Dendritic cell treated with granulocyte-macrophage colony-stimulating factor and Interleukin-4, amounts not matched to agents 40 ng/mL and 50 ng/mL, for 4 days (primary cell): ENCODE measurements around the gene ZFYVE21.

Experiments
- H3K27ac Mint-ChIP-seq: one replicate; pipeline ENCODE4 v1.8.0; 2022; ENCODE audit warnings: mild to moderate bottlenecking, mixed read lengths
- H3K27me3 Mint-ChIP-seq: one replicate; pipeline ENCODE4 v1.8.0; 2022; ENCODE audit warnings: mild to moderate bottlenecking, mixed read lengths
- H3K36me3 Mint-ChIP-seq: one replicate; pipeline ENCODE4 v1.8.0; 2022; ENCODE audit warnings: low read depth, mixed read lengths
- H3K4me1 Mint-ChIP-seq: one replicate; pipeline ENCODE4 v1.8.0; 2022; ENCODE audit warnings: low read depth, mixed read lengths
- H3K4me3 Mint-ChIP-seq: one replicate; pipeline ENCODE4 v1.8.0; 2022; ENCODE audit warnings: mild to moderate bottlenecking, moderate library complexity, mixed read lengths
- H3K9me3 Mint-ChIP-seq: one replicate; pipeline ENCODE4 v1.8.0; 2022; ENCODE audit warnings: mixed read lengths
- intact Hi-C: fragments of 100-400 bp; cut with micrococcal nuclease; formaldehyde crosslinking; loops from one replicate; pipeline ENCODE4 v1.15.0; 2022

The ZFYVE21 gene

DNA sequence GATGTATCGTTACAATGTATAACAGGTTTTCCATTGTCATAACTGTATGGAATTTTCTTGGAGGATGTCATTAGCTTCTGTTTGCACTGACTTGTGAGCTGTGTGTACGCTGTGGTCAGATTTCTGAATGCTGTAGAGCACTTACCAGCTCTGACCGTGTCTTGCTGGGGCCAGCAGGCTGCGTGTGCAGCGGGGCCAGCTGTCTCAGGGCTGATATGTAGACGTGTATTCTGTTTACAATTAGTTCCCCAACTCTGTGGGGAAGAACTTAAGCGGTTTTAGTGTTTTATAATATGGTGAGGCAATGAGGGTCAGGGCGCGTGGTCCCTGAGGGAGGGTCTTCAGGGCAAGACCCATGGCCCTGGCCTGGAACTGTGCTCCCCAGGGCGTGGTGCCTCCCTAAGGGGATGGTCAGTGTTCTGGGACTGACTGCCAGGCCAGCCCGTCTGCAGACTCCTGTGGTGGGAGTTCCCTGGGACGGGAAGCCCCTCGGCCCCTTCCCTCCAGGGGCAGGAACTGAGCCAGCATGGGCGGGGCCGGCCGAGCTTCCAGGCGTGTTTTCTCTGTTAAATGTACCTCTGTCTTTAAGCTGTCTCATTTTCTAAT, 19.0 kb upstream of the ZFYVE21 start:
- peak overlapping the region; percentile 17 for H3K4me3 Mint-ChIP-seq
- H3K27me3 Mint-ChIP-seq: no peaks in the 10 kb centered on the region
- peak overlapping the region; percentile 15 for H3K27ac Mint-ChIP-seq
- peaks cover 100% of the 10 kb centered on the region for H3K36me3 Mint-ChIP-seq
- H3K4me1 Mint-ChIP-seq: peaks cover 16% of the 10 kb centered on the region
- no peaks in the 10 kb centered on the region for H3K9me3 Mint-ChIP-seq
- intact Hi-C loops: no loop called here

DNA sequence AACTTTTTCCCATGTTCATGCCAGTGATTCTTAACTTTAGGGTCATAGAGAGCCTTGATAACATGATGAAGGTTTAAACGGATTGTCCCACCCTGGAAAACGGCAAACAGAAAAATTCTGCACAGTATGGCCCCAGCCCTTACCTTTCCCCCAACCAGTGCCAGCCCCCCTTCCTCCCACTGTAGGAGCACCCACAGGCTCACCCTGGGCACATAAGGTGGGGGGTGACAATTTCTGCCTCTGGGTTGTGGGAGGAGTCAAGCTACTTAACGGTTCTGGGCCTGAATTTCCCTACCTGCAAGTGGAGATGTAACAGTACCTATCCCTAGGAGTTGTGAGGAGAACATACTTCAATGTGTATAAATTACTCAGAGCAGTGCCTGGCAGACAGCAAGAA, 18.4 kb upstream of the ZFYVE21 start:
- intact Hi-C loops: no loop called here
- Mint-ChIP-seq H3K27me3 (no peaks in the 10 kb centered on the region), H3K4me1 (peaks cover 23% of the 10 kb centered on the region), H3K9me3 (no peaks in the 10 kb centered on the region), H3K27ac (peak overlapping the region; percentile 15), H3K36me3 (peaks cover 100% of the 10 kb centered on the region), H3K4me3 (no peak overlapping the region)

DNA sequence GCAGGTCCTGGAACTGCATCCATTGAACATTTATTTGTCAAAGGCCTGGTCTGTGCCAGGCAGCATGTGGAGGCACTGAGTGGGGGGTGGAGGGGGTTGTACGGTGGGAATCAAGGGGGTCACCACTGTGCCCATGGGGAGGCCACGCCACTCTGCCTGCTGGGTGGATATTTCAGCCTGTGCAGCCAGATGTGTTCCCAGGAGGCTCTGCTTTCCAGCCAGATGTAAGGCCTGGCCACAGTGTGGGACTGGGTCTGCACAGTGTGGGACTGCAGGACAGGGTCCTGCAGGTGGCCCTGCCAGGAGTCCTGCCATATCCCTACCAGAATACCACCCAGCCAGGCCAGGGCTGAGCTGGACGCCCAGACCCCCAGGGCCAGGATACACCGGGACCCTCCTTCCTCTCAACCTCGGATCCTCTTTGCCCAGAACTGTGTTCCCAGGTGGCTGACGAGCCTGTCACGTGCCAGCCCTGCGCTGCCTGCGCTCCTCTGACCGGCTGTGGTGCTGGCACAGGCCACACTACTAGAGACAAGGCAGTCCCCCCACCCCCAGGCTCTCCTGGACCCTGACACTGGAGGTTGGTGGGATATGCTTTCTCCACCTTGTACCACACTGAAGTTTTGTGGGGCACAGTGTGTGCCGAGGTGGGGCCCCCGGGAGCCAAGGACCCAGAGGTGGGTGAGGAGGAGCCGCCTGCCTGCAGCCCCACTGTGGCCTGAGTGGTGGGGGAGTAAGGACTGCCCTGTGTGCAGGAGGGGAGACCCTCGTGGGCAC, 17.8 kb upstream of the ZFYVE21 start:
- Mint-ChIP-seq H3K4me1 (peaks cover 27% of the 10 kb centered on the region), H3K9me3 (no peaks in the 10 kb centered on the region), H3K36me3 (peaks cover 100% of the 10 kb centered on the region), H3K27me3 (no peaks in the 10 kb centered on the region), H3K27ac (no peak overlapping the region), H3K4me3 (no peak overlapping the region)
- intact Hi-C loops: no loop called here

DNA sequence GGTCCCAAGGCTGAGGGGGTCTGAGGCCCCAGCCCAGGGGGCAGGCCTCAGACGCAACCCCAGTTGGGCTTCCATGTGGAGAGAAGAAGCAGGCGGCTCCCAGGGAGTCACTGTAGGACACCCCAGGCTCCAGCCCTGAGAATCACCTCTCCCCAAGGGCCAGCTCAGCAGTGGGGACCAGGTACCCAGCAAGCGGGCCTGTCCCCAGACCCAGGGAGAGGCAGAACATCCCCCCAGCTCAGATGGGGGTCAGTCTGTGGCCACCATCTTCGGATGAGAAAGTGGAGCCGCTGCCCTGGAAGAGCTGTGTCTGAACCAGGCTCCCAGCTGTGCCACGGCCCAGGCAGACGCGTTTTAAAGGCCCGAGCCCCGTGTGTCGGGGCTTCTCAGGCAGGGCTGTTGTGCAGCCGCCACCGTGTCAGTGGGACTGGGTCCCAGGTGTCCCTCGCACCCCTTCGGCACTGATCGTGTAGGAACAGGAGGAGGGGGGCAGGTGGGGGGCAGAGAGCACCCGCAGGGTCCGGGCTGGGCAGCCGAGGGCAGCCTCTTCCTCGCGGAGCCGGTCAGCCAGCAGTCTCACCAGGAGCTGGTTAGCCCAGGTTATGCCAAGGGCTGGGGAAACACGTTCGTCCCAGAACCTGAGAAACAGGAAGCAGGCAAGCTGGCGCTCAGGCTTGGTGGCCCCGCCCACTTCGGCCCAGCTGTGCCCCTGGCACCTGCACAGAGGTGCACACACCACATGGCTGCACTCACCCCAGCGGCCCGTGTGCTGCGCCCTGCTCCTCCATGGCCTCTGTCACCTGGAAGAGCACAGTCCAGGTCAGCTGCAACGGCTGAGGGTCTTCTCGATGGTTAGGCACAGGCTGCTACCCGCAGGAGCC, 17.0 kb upstream of the ZFYVE21 start:
- peaks cover 100% of the 10 kb centered on the region for H3K36me3 Mint-ChIP-seq
- H3K9me3 Mint-ChIP-seq: no peaks in the 10 kb centered on the region
- H3K4me1 Mint-ChIP-seq: peaks cover 36% of the 10 kb centered on the region
- H3K27ac Mint-ChIP-seq: no peak overlapping the region
- intact Hi-C loops: no loop called here
- H3K27me3 Mint-ChIP-seq: no peaks in the 10 kb centered on the region
- no peak overlapping the region for H3K4me3 Mint-ChIP-seq

DNA sequence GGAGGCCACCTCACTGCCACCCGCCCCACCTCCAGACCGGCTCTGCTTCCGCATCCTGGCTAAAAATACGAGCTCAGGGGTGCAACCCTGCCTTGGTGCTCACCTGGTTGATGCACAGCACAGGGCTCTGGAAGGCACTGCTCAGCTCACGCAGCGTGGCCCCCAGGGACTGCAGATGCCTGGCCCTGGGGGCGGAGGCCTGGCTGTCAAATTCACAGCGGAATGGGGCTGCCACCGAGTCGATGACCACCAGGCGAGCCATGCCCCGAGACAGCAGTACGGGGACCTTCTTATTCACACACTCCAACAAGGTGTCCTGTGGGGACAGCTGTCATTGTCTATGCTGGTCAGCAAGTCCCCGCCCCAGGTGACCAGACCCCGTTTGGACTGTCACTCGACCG, 16.3 kb upstream of the ZFYVE21 start:
- H3K27ac Mint-ChIP-seq: peak overlapping the region; percentile 42

DNA sequence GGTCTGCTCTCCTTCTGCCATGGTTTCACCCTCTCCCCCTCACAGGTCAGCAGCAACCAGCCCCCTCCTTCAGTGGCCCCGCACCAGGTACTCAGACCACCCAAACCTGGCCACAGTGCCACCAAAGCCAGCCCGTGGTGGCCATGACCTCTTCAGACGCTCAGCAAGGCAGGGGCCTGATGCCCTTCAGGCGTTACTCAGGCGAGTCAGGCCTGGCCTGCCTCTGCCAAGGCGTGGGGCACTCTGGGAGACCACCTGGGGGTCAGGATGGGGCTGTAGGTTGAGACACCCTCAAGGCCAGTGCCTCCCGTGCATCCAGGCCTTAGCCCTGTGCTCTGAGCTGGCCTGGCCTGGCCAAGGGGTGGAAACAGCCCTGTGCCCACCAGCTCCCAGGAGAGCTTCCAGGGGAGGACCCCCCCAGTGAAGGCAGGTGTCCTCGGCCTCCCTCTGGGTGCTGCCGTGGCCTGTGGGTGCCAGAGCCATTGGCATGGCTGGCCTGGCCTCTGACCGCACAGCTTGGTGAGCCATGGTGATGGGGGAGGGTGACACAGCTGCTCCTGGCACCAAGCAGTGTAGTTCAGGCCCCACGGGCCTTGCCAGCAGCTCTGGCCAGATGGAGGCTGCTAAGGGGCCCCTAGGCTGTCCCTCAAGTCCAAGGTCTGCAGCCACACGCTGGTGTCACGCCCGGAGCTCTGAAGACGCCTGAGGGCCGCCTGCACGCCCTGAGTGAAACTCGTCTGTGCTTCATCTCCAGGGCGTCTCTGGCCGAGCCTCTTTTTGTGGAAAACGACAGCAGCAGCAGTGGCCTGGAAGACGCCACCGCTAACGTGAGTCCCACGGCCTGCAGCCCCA, 15.5 kb upstream of the ZFYVE21 start:
- intact Hi-C loops: no loop called here
- Mint-ChIP-seq H3K27ac (peak overlapping the region; percentile 42), H3K9me3 (no peaks in the 10 kb centered on the region), H3K27me3 (no peaks in the 10 kb centered on the region), H3K4me1 (peaks cover 51% of the 10 kb centered on the region), H3K4me3 (no peak overlapping the region), H3K36me3 (peaks cover 100% of the 10 kb centered on the region)

More for the DNA sequence above, 16.3 kb upstream of the ZFYVE21 start:
- Mint-ChIP-seq H3K27me3 (no peaks in the 10 kb centered on the region), H3K4me1 (peaks cover 42% of the 10 kb centered on the region), H3K4me3 (no peak overlapping the region), H3K9me3 (no peaks in the 10 kb centered on the region), H3K36me3 (peaks cover 100% of the 10 kb centered on the region)
- intact Hi-C loops: no loop called here

DNA sequence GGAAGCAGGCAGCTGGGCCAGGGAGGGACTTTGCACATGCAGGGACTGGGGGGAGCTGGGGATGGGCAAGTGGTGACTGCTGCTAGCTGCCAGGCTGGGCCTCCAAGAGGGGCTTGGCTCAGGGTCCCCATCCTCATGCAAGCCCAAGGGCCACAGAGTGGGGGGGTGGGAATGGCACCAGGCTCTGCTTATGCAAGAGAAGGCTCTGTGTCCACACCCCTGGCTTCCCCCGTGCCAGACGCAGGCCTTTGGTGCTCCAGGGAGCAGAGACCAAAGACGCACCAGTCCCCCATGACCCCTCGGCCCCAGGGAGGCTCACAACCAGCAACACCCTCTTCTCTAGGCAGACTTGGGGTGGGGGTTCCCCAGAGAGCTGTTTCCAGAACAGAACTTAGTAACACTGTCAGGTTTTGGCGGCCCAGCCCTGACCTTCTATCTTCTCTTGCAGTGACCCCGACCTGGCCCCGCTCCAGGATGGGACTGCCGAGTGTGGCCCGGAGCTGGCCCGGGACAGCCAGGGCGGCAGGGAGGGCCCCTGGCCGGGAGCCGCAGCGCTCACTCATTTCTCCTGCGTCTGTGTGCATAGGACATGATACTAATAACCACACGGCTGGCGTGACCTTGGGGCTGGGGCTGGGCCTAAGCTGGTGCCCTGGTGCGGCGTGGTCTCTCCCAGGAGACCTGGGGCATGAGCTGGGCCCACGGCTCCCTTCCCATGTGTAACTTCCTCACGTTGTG, 14.7 kb upstream of the ZFYVE21 start:
- H3K36me3 Mint-ChIP-seq: peaks cover 100% of the 10 kb centered on the region
- no peaks in the 10 kb centered on the region for H3K9me3 Mint-ChIP-seq
- intact Hi-C loops: no loop called here
- H3K27me3 Mint-ChIP-seq: no peaks in the 10 kb centered on the region
- peaks cover 53% of the 10 kb centered on the region for H3K4me1 Mint-ChIP-seq
- no peak overlapping the region for H3K27ac Mint-ChIP-seq
- H3K4me3 Mint-ChIP-seq: no peak overlapping the region

DNA sequence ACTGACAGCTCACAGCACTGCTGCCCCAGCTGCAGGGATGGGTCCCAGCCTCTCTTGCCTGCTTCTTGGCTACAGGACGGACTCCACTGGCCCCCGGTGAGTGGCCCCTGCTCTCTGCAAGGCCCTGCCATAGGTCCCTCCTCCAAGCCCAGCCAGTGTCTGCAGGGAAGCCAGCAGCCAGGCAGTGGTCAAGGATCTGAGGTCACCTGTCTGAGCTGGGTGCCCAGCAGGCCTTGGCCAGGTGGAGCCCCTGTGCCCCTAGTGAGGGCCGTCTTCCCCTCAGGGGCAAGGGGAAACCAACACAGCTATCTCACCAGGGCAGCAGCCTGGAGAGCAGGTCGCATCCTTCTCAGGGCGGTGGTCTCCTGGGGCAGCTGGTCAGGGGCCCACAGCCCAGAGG, 13.5 kb upstream of the ZFYVE21 start:
- H3K36me3 Mint-ChIP-seq: peaks cover 100% of the 10 kb centered on the region
- no peak overlapping the region for H3K4me3 Mint-ChIP-seq
- intact Hi-C loops: no loop called here
- H3K27me3 Mint-ChIP-seq: no peaks in the 10 kb centered on the region
- H3K27ac Mint-ChIP-seq: no peak overlapping the region
- no peaks in the 10 kb centered on the region for H3K9me3 Mint-ChIP-seq
- H3K4me1 Mint-ChIP-seq: peaks cover 43% of the 10 kb centered on the region

DNA sequence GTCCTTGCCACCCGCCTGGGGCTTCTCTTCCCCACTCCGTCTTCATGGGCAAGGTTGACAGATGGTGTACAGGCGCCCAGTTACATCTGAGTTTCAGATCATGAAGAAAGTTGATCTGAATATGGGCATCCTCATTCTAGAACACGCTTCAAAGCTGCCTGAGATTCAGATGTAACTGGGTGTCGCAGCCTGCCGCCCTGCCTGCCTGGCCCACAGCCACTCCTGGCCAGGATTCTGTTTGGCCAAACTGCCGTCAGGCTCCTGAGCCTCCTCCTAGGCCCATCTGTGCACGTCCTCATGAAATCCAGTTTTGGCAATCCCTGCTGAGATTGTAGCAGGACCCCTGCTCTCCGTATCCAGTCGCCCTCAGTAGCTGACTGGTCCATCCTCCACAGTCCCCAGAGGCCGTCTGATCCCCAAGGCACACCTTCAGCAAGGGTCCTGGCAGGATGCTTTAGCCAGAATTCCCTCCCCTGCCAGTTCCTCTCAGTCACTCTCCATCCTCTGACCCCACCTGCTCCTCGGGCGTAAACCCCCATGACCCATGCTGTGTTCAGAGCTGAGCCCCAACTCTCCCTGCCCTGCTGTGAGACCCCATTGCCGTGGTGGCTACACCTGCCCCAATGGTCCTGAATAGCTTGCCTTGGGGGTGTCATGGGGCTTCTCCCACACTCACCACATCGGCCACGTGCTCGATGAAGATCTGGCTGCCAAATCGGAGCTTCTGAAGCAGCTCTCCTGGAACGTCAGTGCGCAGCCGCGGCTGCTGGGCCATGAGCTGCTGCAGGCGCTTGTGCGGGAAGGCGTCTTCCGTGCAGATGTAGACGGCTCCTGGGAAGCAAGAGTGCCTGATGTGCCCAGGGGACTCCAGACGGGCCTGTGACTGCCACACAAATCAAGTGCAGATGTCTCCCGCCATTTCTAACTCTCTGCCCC, 12.8 kb upstream of the ZFYVE21 start:
- Mint-ChIP-seq H3K27me3 (no peaks in the 10 kb centered on the region), H3K9me3 (no peaks in the 10 kb centered on the region), H3K27ac (peak overlapping the region; percentile 28), H3K4me3 (no peak overlapping the region), H3K36me3 (peaks cover 100% of the 10 kb centered on the region), H3K4me1 (peaks cover 43% of the 10 kb centered on the region)
- intact Hi-C loops: no loop called here

DNA sequence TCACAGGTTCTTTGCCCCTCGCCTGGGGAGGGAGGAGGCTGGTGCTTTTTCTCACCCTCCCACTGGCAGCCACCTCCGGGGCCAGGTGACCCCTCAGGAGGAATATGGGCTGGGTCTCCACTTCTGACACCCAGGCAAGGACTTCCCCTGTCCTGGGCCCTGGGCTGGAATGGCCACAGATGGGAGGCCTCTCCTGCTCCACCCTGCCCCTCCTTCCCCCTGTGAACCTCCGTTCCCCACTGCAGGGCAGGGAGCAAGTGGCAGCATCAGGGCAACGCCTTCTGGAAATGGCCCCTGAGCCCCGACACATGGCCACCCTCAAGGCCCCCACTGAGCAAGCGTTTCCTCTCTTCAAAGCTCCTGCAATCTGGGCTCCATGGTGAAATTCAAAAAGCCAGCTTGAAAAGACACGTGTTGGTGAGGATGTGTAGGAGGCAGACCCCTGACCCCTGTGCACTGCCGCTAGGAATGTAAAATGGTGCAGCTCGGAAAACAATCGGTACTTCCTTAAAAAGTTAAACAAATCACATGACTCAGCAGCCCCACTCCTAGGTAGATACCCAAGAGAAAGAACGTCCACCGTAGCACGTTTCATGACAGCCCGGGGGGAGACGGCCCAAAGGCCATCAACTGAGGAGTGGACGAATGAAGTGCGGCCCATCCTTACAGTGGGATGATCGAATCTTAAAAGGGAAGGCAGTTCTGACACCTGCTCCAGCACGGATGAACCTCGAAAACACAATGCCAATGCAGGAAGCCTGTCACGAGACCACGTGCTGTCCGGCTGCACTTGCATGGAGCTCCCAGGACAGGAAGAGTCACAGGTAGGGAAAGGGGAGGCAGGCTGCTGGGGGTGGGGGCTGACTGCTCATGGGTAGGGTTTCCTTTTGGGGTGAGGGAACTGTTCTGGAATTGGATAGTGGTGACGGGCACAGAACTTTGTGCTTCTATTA, 11.9 kb upstream of the ZFYVE21 start:
- peak overlapping the region; percentile 42 for H3K27ac Mint-ChIP-seq
- H3K9me3 Mint-ChIP-seq: no peaks in the 10 kb centered on the region
- intact Hi-C loops: no loop called here
- H3K4me1 Mint-ChIP-seq: peaks cover 43% of the 10 kb centered on the region
- no peak overlapping the region for H3K4me3 Mint-ChIP-seq
- H3K27me3 Mint-ChIP-seq: no peaks in the 10 kb centered on the region
- peaks cover 100% of the 10 kb centered on the region for H3K36me3 Mint-ChIP-seq

DNA sequence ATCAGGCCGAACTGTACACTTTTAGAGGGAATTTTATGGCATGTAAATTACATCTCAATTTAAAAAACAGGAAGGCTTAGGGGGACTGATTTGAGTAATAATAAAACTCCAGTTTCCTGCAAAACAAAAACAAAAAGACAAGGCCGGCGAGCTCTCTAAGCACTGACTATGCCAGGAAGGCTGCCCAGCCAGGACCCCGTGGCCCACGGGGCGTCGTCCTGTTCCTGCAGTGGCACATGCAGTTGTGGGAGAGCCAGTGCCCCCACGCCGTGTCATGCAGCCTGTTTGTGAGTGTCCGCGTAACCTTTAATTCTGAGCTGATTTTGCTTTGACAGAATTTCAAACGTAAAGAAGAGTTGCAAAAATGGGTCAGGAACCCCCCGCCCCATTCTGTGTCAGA, 10.9 kb upstream of the ZFYVE21 start:
- intact Hi-C loops: no loop called here
- no peak overlapping the region for H3K4me3 Mint-ChIP-seq
- peak overlapping the region; percentile 19 for H3K27ac Mint-ChIP-seq

More for the DNA sequence above, 10.9 kb upstream of the ZFYVE21 start:
- H3K4me1 Mint-ChIP-seq: peaks cover 42% of the 10 kb centered on the region
- H3K9me3 Mint-ChIP-seq: no peaks in the 10 kb centered on the region
- H3K27me3 Mint-ChIP-seq: no peaks in the 10 kb centered on the region
- H3K36me3 Mint-ChIP-seq: peaks cover 100% of the 10 kb centered on the region
